OCI-LY7 (cell line): ENCODE results near the gene GMPR2. TPM values are rescaled to one million over a fixed set of nuclear protein-coding genes. Genes with fewer than 3 reads are reported as not detected.

Experiments used
- BruUV-seq: library from RNA; stranded (reverse); fragments of 400-500 nt; replicated peaks from 2 replicates; lab custom pipeline; 2021; lab: Mats Ljungman, UMichigan
- CTCF ChIA-PET: fragments of 300-600 bp; sonication (Branson Sonifier 250); formaldehyde crosslinking; loops from one replicate; lab custom pipeline; 2022; ENCODE audit warnings: antibody characterized with exemption; ENCODE audit not compliant: unreplicated experiment; lab: Charles Lee
- POLR2A ChIA-PET: fragments of 300-600 bp; sonication (Branson Sonifier 250); formaldehyde crosslinking; loops from one replicate; lab custom pipeline; 2022; ENCODE audit warnings: antibody characterized with exemption; lab: Charles Lee
- DNase-seq: peaks from one replicate; pipeline ENCODE4 v3.0.0-alpha.2; 2015; ENCODE audit warnings: low spot score
- H2AFZ ChIP-seq: fragments of 200-600 bp; sonication (generic), shearing (Covaris generic); 2 replicates; pipeline ENCODE4 v1.6.1; 2014; ENCODE audit warnings: mild to moderate bottlenecking, antibody characterized with exemption, low read length, moderate library complexity
- H3K27ac ChIP-seq: fragments of 200-600 bp; sonication (generic); 2 replicates; pipeline ENCODE4 v1.5.1; 2014; ENCODE audit warnings: mixed run types, low read depth, mild to moderate bottlenecking, moderate library complexity, low read length, inconsistent platforms; ENCODE audit not compliant: poor library complexity, severe bottlenecking
- H3K36me3 ChIP-seq: fragments of 200-600 bp; sonication (generic); 2 replicates; pipeline ENCODE4 v1.6.1; 2014; ENCODE audit warnings: mild to moderate bottlenecking, antibody characterized with exemption, low read length, moderate library complexity, mixed read lengths; ENCODE audit not compliant: insufficient read depth
- H3K4me1 ChIP-seq: fragments of 200-600 bp; sonication (generic); 2 replicates; pipeline ENCODE4 v1.5.1; 2014; ENCODE audit warnings: mild to moderate bottlenecking, low read length; ENCODE audit not compliant: insufficient read depth, poor library complexity, severe bottlenecking
- H3K4me2 ChIP-seq: fragments of 200-600 bp; sonication (generic); 2 replicates; pipeline ENCODE4 v1.6.1; 2014; ENCODE audit warnings: mild to moderate bottlenecking, low read length
- H3K4me3 ChIP-seq: fragments of 200-600 bp; sonication (generic); 2 replicates; pipeline ENCODE4 v1.5.1; 2014; ENCODE audit warnings: mild to moderate bottlenecking, low read depth, low read length; ENCODE audit not compliant: poor library complexity, severe bottlenecking
- H3K79me2 ChIP-seq: fragments of 200-600 bp; sonication (generic); 2 replicates; pipeline ENCODE4 v1.6.1; 2016; ENCODE audit warnings: low read depth, mild to moderate bottlenecking, low read length, moderate library complexity, mixed read lengths; ENCODE audit not compliant: insufficient read depth
- H3K9me2 ChIP-seq: fragments of 200-600 bp; sonication (generic); 2 replicates; pipeline ENCODE4 v1.6.1; 2016; ENCODE audit warnings: mild to moderate bottlenecking, low read length, mixed read lengths; ENCODE audit not compliant: insufficient read depth
- H3K9me3 ChIP-seq: fragments of 200-600 bp; sonication (generic); 2 replicates; pipeline ENCODE4 v1.6.1; 2014; ENCODE audit warnings: mild to moderate bottlenecking, mixed run types, low read length, mixed read lengths
- H4K20me1 ChIP-seq: fragments of 200-600 bp; sonication (generic); 2 replicates; pipeline ENCODE4 v1.6.1; 2014; ENCODE audit warnings: mild to moderate bottlenecking, antibody characterized with exemption, low read length, moderate library complexity, mixed read lengths; ENCODE audit not compliant: insufficient read depth
- EZH2phosphoT487 ChIP-seq: fragments of 200-600 bp; sonication (generic); IDR thresholded peaks from 2 replicates; pipeline ENCODE4 v1.6.1; 2018; ENCODE audit warnings: low read depth, borderline replicate concordance, mild to moderate bottlenecking, mixed run types, antibody characterized with exemption, low read length, moderate library complexity, mixed read lengths
- intact Hi-C: fragments of 100-400 bp; cut with micrococcal nuclease; formaldehyde crosslinking; loops from one replicate; pipeline ENCODE4 v1.10.0; 2022; ENCODE audit not compliant: unreplicated experiment
- total RNA-seq, 2 experiments: library from RNA; depleted of rRNA in 1 of 2; stranded (reverse); fragments of >200 nt in 1 of 2; shearing (Covaris generic) in 1 of 2; gene quantifications; 2 replicates each; pipeline ENCODE4 v1.2.3, GENCODE V29; 2014 to 2022
- TF ChIP-seq, protein P1 (sequence below): fragments of 200-600 bp; sonication (generic); conservative IDR thresholded peaks from 2 replicates; pipeline ENCODE4 v1.5.1; 2014; ENCODE audit warnings: mild to moderate bottlenecking, antibody characterized with exemption, low read length, moderate library complexity, mixed read lengths

Gene GMPR2
- total RNA-seq, 2 experiments from 2014 or later, result 51.4 to 62.3 TPM

DNA sequence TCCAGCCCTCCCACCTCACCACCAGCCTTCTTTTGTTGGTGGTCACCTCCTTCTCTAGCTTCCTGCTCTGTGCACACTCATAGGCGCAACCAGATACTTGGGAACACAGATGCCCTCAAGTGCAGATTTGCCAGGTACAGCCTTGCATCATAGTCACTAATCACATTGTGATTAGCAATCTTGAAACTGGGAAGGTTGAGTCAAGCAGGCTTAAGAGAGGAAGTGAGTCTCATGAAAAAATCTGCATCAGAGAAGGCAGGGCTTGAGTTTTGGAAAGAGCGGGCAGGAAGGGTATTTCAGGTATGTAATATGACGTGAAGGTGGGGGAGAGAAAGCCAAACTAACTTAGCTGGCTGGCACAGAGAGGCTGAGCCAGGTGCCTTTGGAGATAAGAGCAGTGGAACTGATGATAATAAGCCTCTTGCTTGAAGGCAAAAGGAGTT is 41.4 kb downstream of the GMPR2 start:
- H4K20me1 ChIP-seq, result no peaks in the 10 kb centered on the region
- peak overlapping the region; percentile 14 for H3K4me3 ChIP-seq
- peak overlapping the region; percentile 59 for H2AFZ ChIP-seq
- H3K9me3 ChIP-seq, result no peaks in the 10 kb centered on the region
- no peaks in the 10 kb centered on the region for H3K79me2 ChIP-seq
- ChIA-PET POLR2A (interaction anchor here (0.7 to 1.6 kb wide), 6 partner anchors 13 to 101 kb away, joined by 3 to 7 read pairs (median 3); partner anchors contain the start of gene TINF2), CTCF (no interaction called here)
- BruUV-seq, result no TSS peak
- DNase-seq, result peak; percentile 59
- H3K27ac ChIP-seq, result peak overlapping the region; percentile 40
- peak overlapping the region; percentile 51 for H3K4me2 ChIP-seq
- no peaks in the 10 kb centered on the region for H3K9me2 ChIP-seq
- TF ChIP-seq EZH2phosphoT487, result no peak
- TF ChIP-seq, protein P1, sequence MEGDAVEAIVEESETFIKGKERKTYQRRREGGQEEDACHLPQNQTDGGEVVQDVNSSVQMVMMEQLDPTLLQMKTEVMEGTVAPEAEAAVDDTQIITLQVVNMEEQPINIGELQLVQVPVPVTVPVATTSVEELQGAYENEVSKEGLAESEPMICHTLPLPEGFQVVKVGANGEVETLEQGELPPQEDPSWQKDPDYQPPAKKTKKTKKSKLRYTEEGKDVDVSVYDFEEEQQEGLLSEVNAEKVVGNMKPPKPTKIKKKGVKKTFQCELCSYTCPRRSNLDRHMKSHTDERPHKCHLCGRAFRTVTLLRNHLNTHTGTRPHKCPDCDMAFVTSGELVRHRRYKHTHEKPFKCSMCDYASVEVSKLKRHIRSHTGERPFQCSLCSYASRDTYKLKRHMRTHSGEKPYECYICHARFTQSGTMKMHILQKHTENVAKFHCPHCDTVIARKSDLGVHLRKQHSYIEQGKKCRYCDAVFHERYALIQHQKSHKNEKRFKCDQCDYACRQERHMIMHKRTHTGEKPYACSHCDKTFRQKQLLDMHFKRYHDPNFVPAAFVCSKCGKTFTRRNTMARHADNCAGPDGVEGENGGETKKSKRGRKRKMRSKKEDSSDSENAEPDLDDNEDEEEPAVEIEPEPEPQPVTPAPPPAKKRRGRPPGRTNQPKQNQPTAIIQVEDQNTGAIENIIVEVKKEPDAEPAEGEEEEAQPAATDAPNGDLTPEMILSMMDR, result no peak
- peaks cover 45% of the 10 kb centered on the region for H3K4me1 ChIP-seq
- no peaks in the 10 kb centered on the region for H3K36me3 ChIP-seq
- intact Hi-C loops, result no loop called here

DNA sequence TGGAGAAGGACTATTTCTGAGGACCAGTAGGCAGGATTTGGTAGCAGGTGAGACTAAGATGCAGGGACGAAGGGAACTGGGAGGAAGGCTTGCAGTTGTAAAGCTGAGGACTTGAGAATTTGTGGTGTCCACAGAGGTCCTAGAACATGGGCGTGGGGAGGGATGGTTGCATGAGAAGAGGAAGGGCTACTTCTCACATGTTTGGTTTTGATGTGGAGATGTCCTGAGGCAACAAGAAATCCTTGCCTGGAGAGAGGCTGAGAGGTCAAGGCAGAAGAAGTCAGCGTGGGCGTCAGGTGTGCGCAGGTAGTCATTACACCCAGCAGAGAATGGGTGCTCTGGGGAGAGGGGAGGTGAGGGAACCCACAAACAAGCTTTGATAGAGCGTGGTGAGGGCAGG is 44.3 kb downstream of the GMPR2 start:
- H3K4me2 ChIP-seq, result no peak overlapping the region
- intact Hi-C loops, result no loop called here
- no peaks in the 10 kb centered on the region for H3K9me2 ChIP-seq
- H4K20me1 ChIP-seq, result no peaks in the 10 kb centered on the region
- H3K4me1 ChIP-seq, result peaks cover 39% of the 10 kb centered on the region
- TF ChIP-seq, protein P1, result no peak
- TF ChIP-seq EZH2phosphoT487, result no peak
- H3K79me2 ChIP-seq, result no peaks in the 10 kb centered on the region
- no peak overlapping the region for H3K4me3 ChIP-seq
- H3K36me3 ChIP-seq, result no peaks in the 10 kb centered on the region
- DNase-seq, result no peak
- ChIA-PET CTCF (no interaction called here), POLR2A (interaction anchor here (1.3 kb wide), 1 partner anchor 35 kb away, joined by 4 read pairs; the partner anchor contains the start of gene TINF2)
- H3K27ac ChIP-seq, result no peak overlapping the region
- no peaks in the 10 kb centered on the region for H3K9me3 ChIP-seq
- H2AFZ ChIP-seq, result no peak overlapping the region
- BruUV-seq, result no TSS peak

DNA sequence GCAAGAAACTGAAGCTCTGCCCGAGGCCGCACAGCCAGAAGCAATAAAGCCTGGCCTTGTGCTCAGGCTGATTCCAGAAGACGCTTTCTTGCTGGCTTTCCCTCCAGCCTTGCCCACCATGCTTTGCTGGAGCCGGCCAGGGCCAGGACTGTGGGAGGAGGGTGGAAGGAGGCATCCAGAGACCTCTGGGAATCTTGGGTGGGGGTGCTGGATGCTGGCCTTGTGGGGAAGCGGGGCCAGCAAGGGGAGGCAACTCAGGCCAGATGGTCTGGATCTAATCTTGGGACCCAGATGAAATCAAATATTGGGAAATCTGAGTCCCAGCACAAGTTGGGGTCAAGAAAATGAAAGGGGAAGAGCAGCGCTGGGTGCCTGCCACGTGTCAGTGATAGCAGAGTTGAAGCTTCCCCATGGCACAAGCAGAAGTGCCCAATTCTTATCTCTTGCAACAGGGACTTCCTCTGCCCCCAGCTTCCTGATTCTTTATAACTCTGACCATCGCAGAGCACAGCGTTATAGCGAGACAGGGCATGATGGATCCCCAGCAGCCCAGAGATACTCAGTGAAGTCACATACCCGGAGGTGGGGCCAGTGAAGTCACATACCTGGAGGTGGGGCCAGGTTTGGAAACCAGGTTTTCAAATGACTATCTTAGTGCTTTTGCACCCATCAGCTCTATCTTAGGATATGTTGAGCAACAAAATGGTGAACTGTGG is 45.0 kb downstream of the GMPR2 start:
- H3K9me2 ChIP-seq, result no peaks in the 10 kb centered on the region
- no peaks in the 10 kb centered on the region for H4K20me1 ChIP-seq
- no peak overlapping the region for H3K27ac ChIP-seq
- no peaks in the 10 kb centered on the region for H3K36me3 ChIP-seq
- POLR2A ChIA-PET, result interaction anchor here (1.3 kb wide), 1 partner anchor 36 kb away, joined by 4 read pairs; the partner anchor contains the start of gene TINF2
- BruUV-seq, result no TSS peak
- no peak overlapping the region for H3K4me2 ChIP-seq
- H3K9me3 ChIP-seq, result no peaks in the 10 kb centered on the region
- H2AFZ ChIP-seq, result no peak overlapping the region
- H3K4me3 ChIP-seq, result no peak overlapping the region
- intact Hi-C loops, result no loop called here
- TF ChIP-seq, protein P1, result no peak
- TF ChIP-seq EZH2phosphoT487, result no peak
- peaks cover 32% of the 10 kb centered on the region for H3K4me1 ChIP-seq
- CTCF ChIA-PET, result no interaction called here
- no peak for DNase-seq
- H3K79me2 ChIP-seq, result no peaks in the 10 kb centered on the region
